GM20000 (cell line): Measurements from ENCODE around the gene KCNK10.

Source experiments
- DNase-seq: peaks from one replicate; pipeline ENCODE4 v3.0.0; 2012; ENCODE audit warnings: low spot score
- TF ChIP-seq, protein P1 (sequence below): IDR thresholded peaks from 2 replicates; pipeline ENCODE4 v1.5.1; 2012; ENCODE audit warnings: mild to moderate bottlenecking, control low read depth; ENCODE audit errors: extremely low read depth, missing control alignments

KCNK10 gene

DNA sequence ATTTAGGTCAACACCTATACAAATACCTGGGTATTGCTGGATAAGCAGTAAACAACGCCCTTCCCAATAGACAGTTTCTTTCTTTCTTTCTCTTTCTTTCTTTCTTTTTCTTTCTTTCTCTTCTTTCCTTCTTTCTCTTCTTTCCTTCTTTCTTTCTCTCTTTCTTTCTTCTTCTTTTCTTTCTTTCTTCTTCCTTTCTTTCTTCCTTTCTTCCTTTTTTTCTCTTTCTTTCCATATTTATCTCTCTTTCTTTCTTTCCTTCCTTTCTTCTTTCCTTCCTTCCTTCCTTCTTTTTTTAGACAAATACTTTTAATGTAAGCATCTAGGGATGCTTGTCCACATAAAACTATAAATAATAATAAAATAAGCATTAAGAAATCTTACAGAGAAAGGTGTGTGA, 123.2 kb downstream of the KCNK10 start:
- TF ChIP-seq, protein P1, sequence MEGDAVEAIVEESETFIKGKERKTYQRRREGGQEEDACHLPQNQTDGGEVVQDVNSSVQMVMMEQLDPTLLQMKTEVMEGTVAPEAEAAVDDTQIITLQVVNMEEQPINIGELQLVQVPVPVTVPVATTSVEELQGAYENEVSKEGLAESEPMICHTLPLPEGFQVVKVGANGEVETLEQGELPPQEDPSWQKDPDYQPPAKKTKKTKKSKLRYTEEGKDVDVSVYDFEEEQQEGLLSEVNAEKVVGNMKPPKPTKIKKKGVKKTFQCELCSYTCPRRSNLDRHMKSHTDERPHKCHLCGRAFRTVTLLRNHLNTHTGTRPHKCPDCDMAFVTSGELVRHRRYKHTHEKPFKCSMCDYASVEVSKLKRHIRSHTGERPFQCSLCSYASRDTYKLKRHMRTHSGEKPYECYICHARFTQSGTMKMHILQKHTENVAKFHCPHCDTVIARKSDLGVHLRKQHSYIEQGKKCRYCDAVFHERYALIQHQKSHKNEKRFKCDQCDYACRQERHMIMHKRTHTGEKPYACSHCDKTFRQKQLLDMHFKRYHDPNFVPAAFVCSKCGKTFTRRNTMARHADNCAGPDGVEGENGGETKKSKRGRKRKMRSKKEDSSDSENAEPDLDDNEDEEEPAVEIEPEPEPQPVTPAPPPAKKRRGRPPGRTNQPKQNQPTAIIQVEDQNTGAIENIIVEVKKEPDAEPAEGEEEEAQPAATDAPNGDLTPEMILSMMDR: no peak
- DNase-seq: no peak

DNA sequence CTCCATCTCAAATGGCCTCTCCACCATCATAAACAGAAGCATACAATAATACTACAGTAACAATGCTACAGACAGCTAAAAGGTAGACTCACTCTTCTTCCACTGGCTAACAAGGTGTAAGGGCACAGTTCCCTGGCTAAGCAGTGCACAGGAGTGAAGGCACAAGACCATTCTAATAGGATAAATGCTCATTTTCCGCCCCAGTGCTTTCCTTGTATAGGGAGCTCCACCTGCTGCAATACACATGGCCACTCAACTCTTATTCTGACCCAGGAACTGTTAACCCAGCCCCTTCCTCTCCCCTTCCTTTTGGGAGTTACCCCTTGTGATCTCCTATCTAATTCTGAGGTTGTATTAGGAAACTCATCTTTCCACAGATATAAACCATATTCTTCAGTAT, 124.6 kb downstream of the KCNK10 start:
- no peak for DNase-seq
- TF ChIP-seq, protein P1: no peak

DNA sequence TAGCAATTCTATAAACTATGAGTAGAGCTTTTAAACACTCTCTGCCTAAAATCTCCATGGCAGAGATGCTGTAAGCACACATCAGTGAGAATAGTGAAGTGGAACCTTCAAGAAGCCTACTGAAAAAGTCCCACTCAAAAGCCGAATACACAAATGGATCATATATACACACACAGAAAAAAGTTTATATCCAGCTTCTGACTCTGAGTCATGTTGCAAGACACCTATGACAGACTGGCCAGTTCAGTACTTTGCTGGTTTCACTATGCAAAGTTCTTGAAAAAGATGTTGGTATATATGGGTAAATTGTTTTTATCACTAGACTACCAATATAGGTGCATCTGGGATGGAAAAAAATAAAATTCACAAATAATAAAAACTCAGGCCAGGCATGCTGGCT, 126.1 kb downstream of the KCNK10 start:
- no peak for DNase-seq
- TF ChIP-seq, protein P1: no peak

DNA sequence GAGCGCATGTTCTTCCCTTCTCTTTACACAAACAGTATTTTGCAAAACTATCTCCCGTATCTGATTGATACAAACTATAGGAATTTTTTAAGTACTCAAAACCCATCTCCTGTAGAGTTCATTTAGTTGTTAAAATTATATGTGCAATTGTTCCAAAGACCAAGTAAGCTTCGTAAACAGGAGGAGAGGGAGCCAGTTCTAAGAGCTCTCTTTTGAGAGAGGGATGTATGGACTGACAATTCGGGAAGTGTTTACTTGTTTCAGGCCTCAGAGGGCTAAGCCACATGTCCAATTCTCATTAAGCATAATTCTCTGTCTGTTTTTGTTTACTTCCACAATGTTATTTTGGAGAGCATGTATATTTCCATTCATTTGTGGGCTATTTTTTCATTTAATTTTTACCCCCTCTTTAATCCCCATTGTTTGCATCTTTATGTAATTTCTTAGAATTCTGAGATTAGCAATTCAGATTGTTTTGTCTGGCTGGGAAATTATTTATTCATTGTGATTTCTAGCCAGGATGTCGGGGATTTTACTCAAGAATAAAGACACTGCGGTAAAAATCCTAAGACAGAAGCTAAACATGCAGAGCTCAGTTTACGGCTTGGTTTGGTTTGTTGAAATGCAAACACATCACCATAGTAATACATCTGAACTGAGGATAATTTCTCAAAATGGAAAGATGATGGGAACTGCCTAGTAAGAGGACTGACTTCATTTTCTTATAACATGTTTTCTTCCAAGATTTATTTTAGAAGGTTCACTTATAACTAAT, 126.8 kb downstream of the KCNK10 start:
- DNase-seq: no peak
- TF ChIP-seq, protein P1: no peak

DNA sequence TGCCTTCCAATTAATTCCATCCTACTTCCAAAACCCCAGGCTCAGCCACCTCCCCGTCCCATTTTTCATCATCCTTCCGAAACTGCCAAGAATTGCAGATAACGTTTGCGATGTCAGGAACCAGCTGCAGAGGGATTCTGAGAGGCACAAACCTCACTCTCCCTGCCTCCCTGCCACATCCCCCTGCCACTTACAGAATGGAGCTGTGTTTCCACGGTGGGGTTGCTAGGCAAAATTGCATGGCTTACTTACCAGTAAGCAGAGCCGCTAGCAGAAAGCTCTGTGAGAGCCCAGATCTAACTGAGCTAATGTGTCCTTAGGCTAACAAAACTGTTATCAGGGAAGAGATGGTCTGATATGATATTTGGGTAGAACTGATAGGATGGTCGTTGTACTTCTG, 127.4 kb downstream of the KCNK10 start:
- DNase-seq: no peak
- TF ChIP-seq, protein P1: no peak

DNA sequence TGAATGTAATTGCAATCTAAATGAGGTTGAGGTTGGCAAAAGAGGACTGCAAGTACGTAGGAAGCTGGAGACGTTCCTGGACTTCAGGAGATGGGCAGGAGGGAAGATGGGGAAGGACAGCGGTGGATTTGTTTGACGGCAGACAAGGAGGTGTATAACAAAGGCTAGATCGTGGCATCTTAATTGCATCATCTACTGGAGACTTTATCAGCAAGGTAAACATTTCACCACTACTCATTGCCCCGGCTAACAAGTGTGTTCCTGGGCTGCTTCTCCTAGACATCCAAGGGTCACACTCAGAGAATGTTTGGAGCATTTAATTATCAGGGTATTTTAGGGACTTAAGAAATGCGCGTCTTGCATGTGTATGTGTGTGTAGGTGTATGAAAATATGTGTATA, 128.5 kb downstream of the KCNK10 start:
- TF ChIP-seq, protein P1: no peak
- no peak for DNase-seq

DNA sequence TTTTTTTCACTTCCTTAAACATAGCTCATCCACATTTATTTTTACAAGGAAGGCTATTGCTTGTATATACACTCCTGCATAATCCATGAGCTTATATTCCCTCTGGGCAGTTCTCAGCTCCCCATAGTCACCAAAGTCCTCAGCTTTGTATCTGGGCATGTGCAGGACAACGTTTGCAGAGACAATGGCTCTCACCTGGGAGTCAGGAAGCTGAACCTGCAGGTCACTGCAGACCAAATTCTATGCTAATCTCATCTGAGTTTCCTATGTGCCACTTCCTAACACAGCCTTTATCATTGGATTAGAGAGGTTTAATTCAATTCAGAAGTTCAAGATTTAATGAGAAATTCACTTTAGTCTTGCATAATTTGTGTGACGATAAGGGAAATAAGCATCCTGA, 131.5 kb downstream of the KCNK10 start:
- TF ChIP-seq, protein P1: no peak
- no peak for DNase-seq
